Measurements from ENCODE around the gene SYNGR1. TPM values are rescaled to one million over a fixed set of nuclear protein-coding genes. Genes with fewer than 3 reads are reported as not detected.

SYNGR1 gene
- total and polyA plus RNA-seq, 8 donors: 0.45 to 18.1 (median 6.4) TPM

DNA sequence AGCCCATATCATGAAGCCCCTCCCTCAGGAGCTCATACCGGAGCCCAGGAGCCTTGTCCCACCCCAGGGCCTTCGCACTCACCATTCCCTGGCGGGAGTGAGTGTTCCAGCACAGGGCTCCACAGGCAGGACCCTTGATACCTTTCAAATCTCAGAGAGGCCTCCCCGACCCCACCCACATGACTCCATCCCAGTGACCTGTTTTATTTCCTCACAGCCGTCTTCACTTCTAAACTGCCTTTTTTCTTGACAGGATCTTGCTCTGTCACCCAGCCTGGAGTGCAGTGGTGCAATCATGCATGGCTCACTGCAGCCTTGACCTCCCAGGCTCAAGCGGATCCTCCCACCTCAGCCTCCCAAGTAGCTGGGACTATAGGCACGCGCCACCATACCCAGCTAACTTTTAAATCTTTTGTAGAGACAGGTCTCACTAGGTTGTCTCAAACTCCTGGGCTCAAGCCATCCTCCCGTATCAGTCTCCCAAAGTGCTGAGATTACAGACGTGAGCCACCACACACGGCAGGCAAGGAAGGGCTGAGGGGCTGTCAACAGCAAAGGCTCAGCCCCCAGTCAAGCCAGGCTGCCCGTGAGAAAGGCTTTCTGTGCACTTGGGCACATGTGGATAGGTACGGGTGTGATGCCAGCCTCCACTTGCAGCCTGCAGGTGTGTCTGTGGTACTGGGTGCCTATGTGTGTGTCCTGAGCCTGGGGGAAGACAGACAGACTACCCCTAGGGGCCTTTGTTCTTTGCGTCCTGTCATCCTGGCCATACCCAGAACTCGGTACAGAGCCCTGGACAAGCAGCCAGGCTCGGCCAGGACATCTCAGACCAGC, 39.7 kb upstream of the SYNGR1 start:
- no peaks in the 10 kb centered on the region for H3K27me3 ChIP-seq
- no peak overlapping the region for H3K4me3 ChIP-seq
- TF ChIP-seq EP300 (IDR thresholded peaks at IDR 0.05) (no peak), POLR2AphosphoS5 (IDR thresholded peaks at IDR 0.05) (no peak), CTCF (IDR thresholded peaks at IDR 0.05) (no peak), POLR2A (IDR thresholded peaks at IDR 0.05) (no peak)
- peaks cover 38 to 39% (median 38%) of the 10 kb centered on the region in 4 donors for H3K36me3 ChIP-seq
- H3K4me1 ChIP-seq: peaks cover under 1 to 70% (median 34%) of the 10 kb centered on the region in 4 donors
- intact Hi-C loops (cut with DNase I; ENCODE audit: low total_unique reads): loop anchor here (5.0 kb wide), 2 partner anchors 73 to 138 kb away; no protein-coding TSS in a partner anchor
- 68 to 78% (median 74%) methylated on average over 13 to 16 of the region's 16 CpGs for WGBS, 5 donors
- H3K27ac ChIP-seq: peak overlapping the region in 3 of 5 donors; percentile 0 to 76 (median 74)
- DNase-seq: no peak
- H3K9me3 ChIP-seq: no peaks in the 10 kb centered on the region

- H3K27me3 ChIP-seq: no peaks in the 10 kb centered on the region
- H3K9me3 ChIP-seq: no peaks in the 10 kb centered on the region
- DNase-seq: no peak
- intact Hi-C loops (cut with DNase I; ENCODE audit: low total_unique reads): loop anchor here (5.0 kb wide), 2 partner anchors 74 to 139 kb away; no protein-coding TSS in a partner anchor
- H3K27ac ChIP-seq: peak overlapping the region in 1 of 5 donors; percentile 32
- H3K4me1 ChIP-seq: peaks cover 16 to 87% (median 51%) of the 10 kb centered on the region in 4 donors
- 83 to 95% (median 86%) methylated on average over 10 to 19 of the region's 19 CpGs for WGBS, 5 donors
- no peak overlapping the region for H3K4me3 ChIP-seq
- no peak for TF ChIP-seq POLR2AphosphoS5 (IDR thresholded peaks at IDR 0.05)
- no peak for TF ChIP-seq EP300 (IDR thresholded peaks at IDR 0.05)
- TF ChIP-seq CTCF (IDR thresholded peaks at IDR 0.05): no peak
- TF ChIP-seq POLR2A (IDR thresholded peaks at IDR 0.05): no peak
- peaks cover 54 to 56% (median 55%) of the 10 kb centered on the region in 4 donors for H3K36me3 ChIP-seq
Measured at GRCh38 chr22:39311592-39312400, 38.0 kb upstream of the SYNGR1 start.

DNA sequence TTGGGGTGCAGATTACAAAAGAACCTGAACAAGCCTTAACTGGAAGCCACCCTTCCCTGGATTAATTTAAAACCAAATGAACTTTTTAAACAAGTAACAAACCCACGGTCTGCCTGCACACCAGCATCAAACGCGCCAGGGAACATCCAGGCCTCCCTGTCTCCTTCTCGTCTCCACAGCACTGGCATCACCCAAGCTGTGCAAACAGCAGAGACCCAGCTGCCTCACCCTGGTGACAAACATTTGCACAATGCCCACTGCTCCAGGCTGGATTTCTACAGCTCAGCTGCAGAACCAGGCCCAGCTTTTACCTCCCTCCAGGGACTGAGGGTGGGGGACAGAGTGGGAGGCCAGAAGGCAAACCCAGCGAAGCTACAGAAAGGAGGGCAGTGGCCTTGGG, 37.4 kb upstream of the SYNGR1 start:
- Histone ChIP-seq H3K27ac (peak overlapping the region in 1 of 5 donors; percentile 25), H3K27me3 (no peaks in the 10 kb centered on the region), H3K4me3 (no peak overlapping the region), H3K9me3 (no peaks in the 10 kb centered on the region), H3K36me3 (peaks cover 61 to 62% (median 61%) of the 10 kb centered on the region in 4 donors), H3K4me1 (peaks cover 23 to 93% (median 57%) of the 10 kb centered on the region in 4 donors)
- no peak for TF ChIP-seq CTCF (IDR thresholded peaks at IDR 0.05)
- TF ChIP-seq EP300 (IDR thresholded peaks at IDR 0.05): no peak
- TF ChIP-seq POLR2AphosphoS5 (IDR thresholded peaks at IDR 0.05): no peak
- no peak for TF ChIP-seq POLR2A (IDR thresholded peaks at IDR 0.05)
- intact Hi-C loops (cut with DNase I; ENCODE audit: low total_unique reads): loop anchor here (5.0 kb wide), 2 partner anchors 75 to 140 kb away; no protein-coding TSS in a partner anchor
- no peak for DNase-seq
- WGBS, 5 donors: 60 to 76% (median 67%) methylated on average over 4 to 5 of the region's 5 CpGs

Data from stomach (tissue), 9 donors.